Thyroid gland (tissue), 4 donors: ENCODE data around the gene CPNE4.

ENCODE experiments used
- CTCF ChIP-seq, 6 experiments: fragments of 200-600 bp in 3 of 6; fragments of 450-650 bp in 3 of 6; sonication (generic) in 3 of 6; IDR thresholded peaks; one replicate each; pipeline ENCODE4 v1.5.1; 2016 to 2019; ENCODE audit warnings: antibody characterized with exemption in 6 of 6, mild to moderate bottlenecking in 2 of 6, inconsistent platforms in 1 of 6, moderate library complexity in 1 of 6
- POLR2A ChIP-seq, 2 donors: fragments of 450-650 bp; IDR thresholded peaks; one replicate each; pipeline ENCODE4 v1.6.1; 2017; ENCODE audit warnings: antibody characterized with exemption in 2 of 2, mild to moderate bottlenecking in 2 of 2, moderate library complexity in 1 of 2

- TF ChIP-seq CTCF (IDR thresholded peaks at IDR 0.05) (no peak), POLR2A (IDR thresholded peaks at IDR 0.05) (no peak)
Observed at GRCh38 chr3:131596884-131597283, 437.9 kb downstream of the CPNE4 start.
